Colonic mucosa (tissue), 4 donors: Measurements from ENCODE around the gene ELANE. TPM values are rescaled to one million over a fixed set of nuclear protein-coding genes. Genes with fewer than 3 reads are reported as not detected.

Experiments used
- DNase-seq: peaks from one replicate; pipeline ENCODE4 v3.0.0-alpha.2; 2020
- H3K27ac ChIP-seq: fragments of 200-600 bp; one replicate; pipeline ENCODE4 v1.8.0; 2021
- H3K27me3 ChIP-seq: fragments of 200-600 bp; one replicate; pipeline ENCODE4 v1.8.0; 2021
- H3K36me3 ChIP-seq: fragments of 200-600 bp; one replicate; pipeline ENCODE4 v1.8.0; 2021
- H3K4me1 ChIP-seq: fragments of 200-600 bp; one replicate; pipeline ENCODE4 v1.8.0; 2021; ENCODE audit warnings: mild to moderate bottlenecking
- H3K4me3 ChIP-seq: fragments of 200-600 bp; one replicate; pipeline ENCODE4 v1.8.0; 2021
- H3K9ac ChIP-seq, 2 donors: one replicate each; pipeline ENCODE4 v1.7.0; 2013; ENCODE audit warnings: control low read depth in 2 of 2, low read depth in 2 of 2, low read length in 2 of 2
- H3K9me3 ChIP-seq: fragments of 200-600 bp; one replicate; pipeline ENCODE4 v1.8.0; 2021
- CTCF ChIP-seq: fragments of 200-600 bp; IDR thresholded peaks from one replicate; pipeline ENCODE4 v1.8.0; 2022; ENCODE audit warnings: antibody characterized with exemption, mild to moderate bottlenecking
- intact Hi-C: fragments of 100-400 bp; cut with DNase I; formaldehyde crosslinking; loops from one replicate; pipeline ENCODE4 v1.14.1; 2022
- total RNA-seq, 2 donors: library from RNA; stranded (reverse); fragmentation: NEBNext Ultra II Directional in 1 of 2; extraction: Animal tissue kit (Norgen Biotek cat#: 25700) in 1 of 2; gene quantifications; one replicate each; pipeline ENCODE4 v1.2.1, GENCODE V29; 2021
- donor health status: healthy.
- donor health status: DM: no; HTN: no; CAD: no.
- donor health status: DM: no; HTN: no; CAD: no.

ELANE gene
- total RNA-seq, 2 donors from 2014 or later = not detected

DNA sequence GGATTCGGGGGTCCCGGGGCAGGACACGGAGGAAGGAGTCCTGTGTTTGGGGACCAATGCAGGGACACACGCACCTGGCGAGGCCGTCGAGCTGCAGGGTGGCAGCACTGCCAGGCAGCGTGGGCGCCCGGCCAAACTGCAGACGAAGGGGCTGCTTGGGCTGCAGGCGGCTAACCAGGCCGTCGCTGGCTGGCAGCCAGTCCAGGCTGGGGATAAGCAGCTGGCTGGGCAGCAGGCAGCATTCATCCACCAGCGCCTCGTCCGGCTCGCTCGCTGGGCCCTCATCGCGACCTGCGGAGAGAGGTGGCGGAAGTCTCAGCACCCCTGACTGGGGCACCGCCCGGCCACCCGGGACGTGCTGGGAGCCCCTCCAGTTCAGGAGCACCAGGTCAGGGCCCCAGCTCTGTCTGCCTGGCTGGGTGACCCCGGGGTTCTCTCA, 18.9 kb downstream of the ELANE start:
- TF ChIP-seq CTCF = no peak
- Histone ChIP-seq H3K27ac (no peak overlapping the region), H3K4me1 (peaks cover 5% of the 10 kb centered on the region), H3K9me3 (no peaks in the 10 kb centered on the region), H3K9ac (no peak overlapping the region), H3K27me3 (no peaks in the 10 kb centered on the region), H3K4me3 (no peak overlapping the region), H3K36me3 (no peaks in the 10 kb centered on the region)
- intact Hi-C loops = no loop called here
- no peak for DNase-seq

- peak overlapping the region; percentile 22 for H3K4me3 ChIP-seq
- intact Hi-C loops = no loop called here
- peaks cover 5% of the 10 kb centered on the region for H3K4me1 ChIP-seq
- no peaks in the 10 kb centered on the region for H3K36me3 ChIP-seq
- H3K27ac ChIP-seq = peak overlapping the region; percentile 73
- H3K27me3 ChIP-seq = no peaks in the 10 kb centered on the region
- DNase-seq = no peak
- H3K9ac ChIP-seq = peak overlapping the region in 1 of 2 donors; percentile 66
- TF ChIP-seq CTCF = no peak
- H3K9me3 ChIP-seq = no peaks in the 10 kb centered on the region
These were observed 19.6 kb downstream of the ELANE start for GRCh38 chr19:871446-872265.

- Histone ChIP-seq H3K9ac (peak overlapping the region in 1 of 2 donors; percentile 66), H3K36me3 (no peaks in the 10 kb centered on the region), H3K4me1 (peaks cover 5% of the 10 kb centered on the region), H3K27me3 (no peaks in the 10 kb centered on the region), H3K4me3 (peak overlapping the region; percentile 22), H3K9me3 (no peaks in the 10 kb centered on the region), H3K27ac (peak overlapping the region; percentile 73)
- no peak for TF ChIP-seq CTCF
- intact Hi-C loops = no loop called here
- DNase-seq = peak; percentile 92
These were observed 20.3 kb downstream of the ELANE start for GRCh38 chr19:872266-872951.

DNA sequence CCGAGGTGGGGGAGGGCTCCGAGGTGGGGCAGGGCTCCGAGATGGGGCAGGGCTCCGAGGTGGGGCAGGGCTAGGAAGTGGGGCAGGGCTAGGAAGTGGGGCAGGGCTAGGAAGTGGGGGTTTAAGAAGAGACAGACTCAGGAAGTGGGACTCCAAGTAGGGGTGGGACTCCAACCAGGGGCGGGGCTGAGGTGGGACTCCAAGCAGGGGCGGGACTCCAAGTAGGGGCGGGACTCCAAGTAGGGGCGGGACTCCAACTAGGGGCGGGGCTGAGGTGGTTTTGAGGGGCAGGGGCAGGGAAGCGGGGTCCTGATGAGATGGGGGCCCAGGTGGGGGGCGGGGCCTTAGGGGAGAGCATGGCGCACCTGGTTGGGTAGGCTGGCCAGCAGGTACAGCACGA, 21.0 kb downstream of the ELANE start:
- Histone ChIP-seq H3K9ac (no peak overlapping the region), H3K36me3 (no peaks in the 10 kb centered on the region), H3K4me1 (peaks cover 5% of the 10 kb centered on the region), H3K27me3 (no peaks in the 10 kb centered on the region), H3K9me3 (no peaks in the 10 kb centered on the region), H3K27ac (no peak overlapping the region), H3K4me3 (no peak overlapping the region)
- DNase-seq = peak; percentile 74
- no peak for TF ChIP-seq CTCF
- intact Hi-C loops = no loop called here

DNA sequence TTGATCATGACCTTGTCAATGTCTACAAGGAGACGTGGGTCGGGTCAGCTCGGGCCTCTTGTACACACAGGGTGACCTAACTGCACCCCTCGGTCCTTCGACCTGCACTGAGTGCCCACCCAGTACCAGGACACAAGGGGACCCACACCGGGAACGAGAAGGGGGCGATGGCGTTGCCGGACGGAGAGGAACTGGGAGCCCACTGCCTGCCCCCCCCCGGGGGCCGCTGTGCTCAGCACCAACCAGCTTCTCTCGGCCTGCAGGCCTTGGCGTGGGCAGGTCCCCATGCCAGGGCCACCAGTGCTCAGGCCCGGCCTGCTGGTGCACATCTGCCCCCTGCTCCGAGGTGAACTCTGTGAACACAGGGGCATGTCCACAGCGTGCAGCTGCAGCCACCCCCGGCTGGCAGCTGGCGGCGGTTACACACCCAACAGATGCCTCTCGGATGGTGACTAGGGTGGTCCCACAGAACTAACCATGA, 21.5 kb downstream of the ELANE start:
- intact Hi-C loops = no loop called here

More for the DNA sequence above, 21.5 kb downstream of the ELANE start:
- H3K27ac ChIP-seq = no peak overlapping the region
- no peak for DNase-seq
- no peak overlapping the region for H3K9ac ChIP-seq
- no peak for TF ChIP-seq CTCF
- H3K27me3 ChIP-seq = no peaks in the 10 kb centered on the region
- H3K9me3 ChIP-seq = no peaks in the 10 kb centered on the region
- no peaks in the 10 kb centered on the region for H3K36me3 ChIP-seq
- no peak overlapping the region for H3K4me3 ChIP-seq
- peaks cover 5% of the 10 kb centered on the region for H3K4me1 ChIP-seq
